Gastrocnemius medialis (tissue), 4 donors: ENCODE results near the gene RCAN1. TPM values are rescaled to one million over a fixed set of nuclear protein-coding genes. Genes with fewer than 3 reads are reported as not detected.

Source experiments
- ATAC-seq, 2 donors: fragments of 150-250 bp; one replicate each; pipeline ENCODE4 v1.9.1; 2016
- DNase-seq, 2 donors: peaks; one replicate each; pipeline ENCODE4 v3.0.0-alpha.2; 2019
- H3K27ac ChIP-seq, 4 donors: fragments of 200-600 bp; sonication (generic); 1 replicate in 1 of 4; 2 replicates in 3 of 4; pipeline ENCODE4 v1.5.1; 2016 to 2018; ENCODE audit warnings: mild to moderate bottlenecking in 2 of 4, moderate library complexity in 1 of 4
- H3K27me3 ChIP-seq, 3 donors: fragments of 200-600 bp; sonication (generic) in 2 of 3; 1 replicate in 1 of 3; 2 replicates in 2 of 3; pipeline versions ENCODE4 v1.5.1 to v1.6.0; 2016 to 2019; ENCODE audit warnings: mild to moderate bottlenecking in 1 of 3, moderate library complexity in 1 of 3
- H3K36me3 ChIP-seq, 2 donors: fragments of 200-600 bp; sonication (generic) in 1 of 2; one replicate each; pipeline ENCODE4 v1.5.1; 2017 to 2018
- H3K4me1 ChIP-seq, 2 donors: fragments of 200-600 bp; sonication (generic) in 1 of 2; one replicate each; pipeline ENCODE4 v1.5.1; 2016 to 2017; ENCODE audit warnings: mild to moderate bottlenecking in 2 of 2
- H3K4me3 ChIP-seq, 4 donors: fragments of 200-600 bp; sonication (generic) in 3 of 4; 1 replicate in 1 of 4; 2 replicates in 3 of 4; pipeline ENCODE4 v1.5.1; 2016 to 2019; ENCODE audit warnings: mild to moderate bottlenecking in 2 of 4
- H3K9me3 ChIP-seq, 3 donors: fragments of 200-600 bp; sonication (generic) in 2 of 3; 1 replicate in 1 of 3; 2 replicates in 2 of 3; pipeline ENCODE4 v1.5.1; 2016 to 2019
- CTCF ChIP-seq, 5 experiments: fragments of 450-650 bp in 3 of 5; fragments of 200-600 bp in 2 of 5; sonication (generic) in 2 of 5; IDR thresholded peaks in 4 of 5; conservative IDR thresholded peaks in 1 of 5; 1 replicate in 4 of 5; 2 replicates in 1 of 5; pipeline ENCODE4 v1.5.1; 2016 to 2019; ENCODE audit warnings: antibody characterized with exemption in 5 of 5, mild to moderate bottlenecking in 3 of 5, moderate library complexity in 3 of 5
- POLR2A ChIP-seq, 2 donors: fragments of 450-650 bp; IDR thresholded peaks; one replicate each; pipeline ENCODE4 v1.6.1; 2017; ENCODE audit warnings: antibody characterized with exemption in 2 of 2, mild to moderate bottlenecking in 2 of 2, moderate library complexity in 2 of 2
- in situ Hi-C, 4 donors: fragments of 200-750 bp; cut with MboI; loops; one replicate each; pipeline versions ENCODE4 v1.15.0 to v1.8.0; 2017; ENCODE audit warnings: low sequenced_read_pairs in 4 of 4
- intact Hi-C: fragments of 100-400 bp; cut with DNase I; formaldehyde crosslinking; loops from one replicate; pipeline ENCODE4 v1.15.1; 2023; ENCODE audit warnings: low total_unique reads
- total RNA-seq, 4 donors: library from RNA; depleted of rRNA; stranded (reverse); fragments of >200 nt; gene quantifications; one replicate each; pipeline versions ENCODE4 v1.1.0 to v1.2.3, GENCODE V29; 2016

Gene RCAN1
- total RNA-seq, 4 donors from 2014 or later: 21.7 to 37.9 (median 33.2) TPM

- H3K4me1 ChIP-seq: peaks cover 25 to 30% of the 10 kb centered on the region in 2 donors
- in situ Hi-C loops: no loop called here
Measured at GRCh38 chr21:34528131-34528561, 86.8 kb downstream of the RCAN1 start.

GRCh38 chr21:34526618-34527290, 88.2 kb downstream of the RCAN1 start:
- DNase-seq (peak; percentile 33 to 41), ATAC-seq (peak; percentile 84 to 87)
- H3K4me1 ChIP-seq: peaks cover 25 to 30% of the 10 kb centered on the region in 2 donors
- peak in 1 of 2 donors; percentile 54 for TF ChIP-seq POLR2A (IDR thresholded peaks at IDR 0.05)
- no peak for TF ChIP-seq CTCF (IDR thresholded peaks at IDR 0.05 in 4 of 5, conservative IDR thresholded peaks at IDR 0.05 in 1 of 5)
- H3K36me3 ChIP-seq: peaks cover 0 to 17% of the 10 kb centered on the region in 2 donors
- peak overlapping the region; percentile 30 to 49 (median 43) for H3K4me3 ChIP-seq
- intact Hi-C loops (no loop called here), in situ Hi-C loops (no loop called here)
- H3K27ac ChIP-seq: peak overlapping the region; percentile 57 to 73 (median 68)
- no peaks in the 10 kb centered on the region for H3K27me3 ChIP-seq
- no peaks in the 10 kb centered on the region for H3K9me3 ChIP-seq

More at GRCh38 chr21:34528131-34528561, 86.8 kb downstream of the RCAN1 start:
- H3K27ac ChIP-seq: no peak overlapping the region
- no peak for ATAC-seq
- intact Hi-C loops: no loop called here
- DNase-seq: no peak
- no peaks in the 10 kb centered on the region for H3K27me3 ChIP-seq
- TF ChIP-seq POLR2A (IDR thresholded peaks at IDR 0.05) (no peak), CTCF (IDR thresholded peaks at IDR 0.05 in 4 of 5, conservative IDR thresholded peaks at IDR 0.05 in 1 of 5) (no peak)
- no peak overlapping the region for H3K4me3 ChIP-seq
- peaks cover 0 to 3% of the 10 kb centered on the region in 2 donors for H3K36me3 ChIP-seq
- no peaks in the 10 kb centered on the region for H3K9me3 ChIP-seq

GRCh38 chr21:34526241-34526617, 88.7 kb downstream of the RCAN1 start:
- intact Hi-C loops: no loop called here
- in situ Hi-C loops: no loop called here
- ATAC-seq (no peak), DNase-seq (no peak)
- no peaks in the 10 kb centered on the region for H3K9me3 ChIP-seq
- TF ChIP-seq CTCF (IDR thresholded peaks at IDR 0.05 in 4 of 5, conservative IDR thresholded peaks at IDR 0.05 in 1 of 5) (no peak), POLR2A (IDR thresholded peaks at IDR 0.05) (no peak)
- peak overlapping the region; percentile 57 to 73 (median 68) for H3K27ac ChIP-seq
- peaks cover 0 to 22% of the 10 kb centered on the region in 2 donors for H3K36me3 ChIP-seq
- H3K27me3 ChIP-seq: no peaks in the 10 kb centered on the region
- peak overlapping the region; percentile 30 to 49 (median 43) for H3K4me3 ChIP-seq
- peaks cover 25 to 30% of the 10 kb centered on the region in 2 donors for H3K4me1 ChIP-seq

- no peak for TF ChIP-seq CTCF (IDR thresholded peaks at IDR 0.05 in 4 of 5, conservative IDR thresholded peaks at IDR 0.05 in 1 of 5)
- no peak for TF ChIP-seq POLR2A (IDR thresholded peaks at IDR 0.05)
- H3K4me1 ChIP-seq: peaks cover 25 to 30% of the 10 kb centered on the region in 2 donors
- intact Hi-C loops: no loop called here
- peaks cover 0 to 35% of the 10 kb centered on the region in 2 donors for H3K36me3 ChIP-seq
- peak overlapping the region in 2 of 4 donors; percentile 64 to 73 for H3K27ac ChIP-seq
- in situ Hi-C loops: no loop called here
- H3K9me3 ChIP-seq: no peaks in the 10 kb centered on the region
- no peak for ATAC-seq
- no peak for DNase-seq
- peak overlapping the region; percentile 6 to 44 (median 26) for H3K4me3 ChIP-seq
- H3K27me3 ChIP-seq: no peaks in the 10 kb centered on the region
Measured at GRCh38 chr21:34524646-34525601, 90.0 kb downstream of the RCAN1 start.
